Gastroesophageal sphincter (tissue), 4 donors: ENCODE results near the gene HS3ST1. TPM values are rescaled to one million over a fixed set of nuclear protein-coding genes. Genes with fewer than 3 reads are reported as not detected.

Source experiments
- ATAC-seq: fragments of 150-250 bp; one replicate; pipeline ENCODE4 v1.9.1; 2016; ENCODE audit warnings: mild to moderate bottlenecking, moderate library complexity
- H3K27ac ChIP-seq, 4 donors: fragments of 200-600 bp; sonication (generic) in 3 of 4; 1 replicate in 3 of 4; 2 replicates in 1 of 4; pipeline ENCODE4 v1.5.1; 2016 to 2019
- H3K27me3 ChIP-seq: fragments of 200-600 bp; sonication (generic); one replicate; pipeline ENCODE4 v1.5.1; 2019
- H3K36me3 ChIP-seq, 2 donors: fragments of 200-600 bp; sonication (generic); one replicate each; pipeline ENCODE4 v1.5.1; 2019; ENCODE audit warnings: control low read depth in 1 of 2
- H3K4me1 ChIP-seq, 3 donors: fragments of 200-600 bp; sonication (generic); 1 replicate in 2 of 3; 2 replicates in 1 of 3; pipeline ENCODE4 v1.5.1; 2016 to 2019; ENCODE audit warnings: control low read depth in 2 of 3
- H3K4me3 ChIP-seq, 2 donors: fragments of 200-600 bp; sonication (generic); one replicate each; pipeline ENCODE4 v1.5.1; 2019; ENCODE audit warnings: mild to moderate bottlenecking in 1 of 2, moderate library complexity in 1 of 2
- H3K9me3 ChIP-seq, 3 donors: fragments of 200-600 bp; sonication (generic); one replicate each; pipeline ENCODE4 v1.5.1; 2017 to 2019; ENCODE audit warnings: control low read depth in 2 of 3
- EP300 ChIP-seq: sonication (generic); formaldehyde crosslinking; IDR thresholded peaks from one replicate; pipeline ENCODE4 v1.6.1; 2017; ENCODE audit warnings: antibody characterized with exemption, mild to moderate bottlenecking
- POLR2A ChIP-seq, 2 donors: fragments of 450-650 bp; IDR thresholded peaks; one replicate each; pipeline ENCODE4 v1.6.1; 2017; ENCODE audit warnings: antibody characterized with exemption in 2 of 2, mild to moderate bottlenecking in 2 of 2, moderate library complexity in 1 of 2
- POLR2AphosphoS5 ChIP-seq: sonication (generic); formaldehyde crosslinking; IDR thresholded peaks from one replicate; pipeline ENCODE4 v1.6.1; 2017; ENCODE audit warnings: antibody characterized with exemption
- WGBS, 2 donors: methylation state at CpG; one replicate each; pipeline ENCODE4 v1.1.5; 2018; ENCODE audit warnings: low coverage in 1 of 2; 5-methylcytosine and 5-hydroxymethylcytosine counted together
- total RNA-seq, 4 donors: library from RNA; depleted of rRNA; stranded (reverse); fragments of >200 nt; gene quantifications; one replicate each; pipeline ENCODE4 v1.1.0, GENCODE V29; 2016
- TF ChIP-seq, protein P1 (sequence below), 4 experiments: fragments of 200-600 bp in 2 of 4; fragments of 450-650 bp in 2 of 4; sonication (generic) in 1 of 4; IDR thresholded peaks; one replicate each; pipeline ENCODE4 v1.5.1; 2017 to 2019; ENCODE audit warnings: antibody characterized with exemption in 4 of 4, mild to moderate bottlenecking in 2 of 4, moderate library complexity in 2 of 4

The HS3ST1 gene
- total RNA-seq, 4 donors from 2014 or later, result 0.66 to 2.0 (median 1.4) TPM

DNA sequence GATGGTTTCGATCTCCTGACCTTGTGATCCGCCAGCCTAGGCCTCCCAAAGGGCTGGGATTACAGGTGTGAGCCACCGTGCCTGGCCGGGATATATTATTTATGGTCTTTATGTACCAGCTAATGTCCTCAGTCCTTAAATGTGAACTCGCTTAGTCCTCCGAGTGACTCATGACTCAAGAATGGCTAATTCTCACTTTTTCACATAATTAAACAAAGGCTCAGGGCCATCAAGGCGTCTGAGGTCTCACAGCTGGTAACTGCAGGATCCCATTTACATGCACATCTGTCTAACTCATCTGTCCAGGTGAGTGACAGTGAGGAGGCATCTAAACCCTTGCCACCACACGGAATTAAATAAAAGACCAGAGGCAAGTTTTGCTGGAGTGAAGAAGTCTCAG, 73.5 kb downstream of the HS3ST1 start:
- no peaks in the 10 kb centered on the region for H3K9me3 ChIP-seq
- no peak for ATAC-seq
- 60% methylated on average over 2 to 7 of the region's 8 CpGs for WGBS, 2 donors
- no peaks in the 10 kb centered on the region for H3K4me1 ChIP-seq
- H3K27ac ChIP-seq, result no peak overlapping the region
- TF ChIP-seq POLR2AphosphoS5 (no peak), POLR2A (IDR thresholded peaks at IDR 0.05) (no peak), EP300 (no peak)
- TF ChIP-seq, protein P1, sequence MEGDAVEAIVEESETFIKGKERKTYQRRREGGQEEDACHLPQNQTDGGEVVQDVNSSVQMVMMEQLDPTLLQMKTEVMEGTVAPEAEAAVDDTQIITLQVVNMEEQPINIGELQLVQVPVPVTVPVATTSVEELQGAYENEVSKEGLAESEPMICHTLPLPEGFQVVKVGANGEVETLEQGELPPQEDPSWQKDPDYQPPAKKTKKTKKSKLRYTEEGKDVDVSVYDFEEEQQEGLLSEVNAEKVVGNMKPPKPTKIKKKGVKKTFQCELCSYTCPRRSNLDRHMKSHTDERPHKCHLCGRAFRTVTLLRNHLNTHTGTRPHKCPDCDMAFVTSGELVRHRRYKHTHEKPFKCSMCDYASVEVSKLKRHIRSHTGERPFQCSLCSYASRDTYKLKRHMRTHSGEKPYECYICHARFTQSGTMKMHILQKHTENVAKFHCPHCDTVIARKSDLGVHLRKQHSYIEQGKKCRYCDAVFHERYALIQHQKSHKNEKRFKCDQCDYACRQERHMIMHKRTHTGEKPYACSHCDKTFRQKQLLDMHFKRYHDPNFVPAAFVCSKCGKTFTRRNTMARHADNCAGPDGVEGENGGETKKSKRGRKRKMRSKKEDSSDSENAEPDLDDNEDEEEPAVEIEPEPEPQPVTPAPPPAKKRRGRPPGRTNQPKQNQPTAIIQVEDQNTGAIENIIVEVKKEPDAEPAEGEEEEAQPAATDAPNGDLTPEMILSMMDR (IDR thresholded peaks at IDR 0.05), result no peak
- no peak overlapping the region for H3K4me3 ChIP-seq
- H3K27me3 ChIP-seq, result no peaks in the 10 kb centered on the region
- H3K36me3 ChIP-seq, result no peaks in the 10 kb centered on the region

DNA sequence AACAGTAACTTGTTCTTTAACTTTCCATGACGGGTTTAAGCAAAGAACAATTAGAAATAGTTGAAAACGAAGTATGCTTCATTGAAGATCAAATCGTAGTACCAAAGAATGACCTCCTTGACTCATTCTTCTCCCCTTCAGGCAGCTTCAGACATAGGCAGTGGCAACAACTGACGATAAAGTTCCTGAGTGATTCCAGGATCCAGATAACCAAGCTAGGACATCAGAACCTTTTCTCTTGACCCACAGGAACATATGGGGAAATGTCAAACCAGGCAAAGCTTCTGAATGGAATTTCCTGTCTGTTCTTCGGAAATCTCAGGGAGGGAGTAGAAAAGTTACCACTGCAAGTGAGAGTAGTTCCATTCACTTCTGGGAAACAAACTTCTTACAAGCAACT, 74.2 kb downstream of the HS3ST1 start:
- Histone ChIP-seq H3K4me1 (no peaks in the 10 kb centered on the region), H3K9me3 (no peaks in the 10 kb centered on the region), H3K27ac (no peak overlapping the region), H3K4me3 (no peak overlapping the region), H3K27me3 (no peaks in the 10 kb centered on the region), H3K36me3 (no peaks in the 10 kb centered on the region)
- ATAC-seq, result no peak
- WGBS, 2 donors, result 84 to 87% methylated on average over 5 of the region's 5 CpGs
- TF ChIP-seq EP300 (no peak), POLR2A (IDR thresholded peaks at IDR 0.05) (no peak), POLR2AphosphoS5 (no peak)
- TF ChIP-seq, protein P1 (IDR thresholded peaks at IDR 0.05), result no peak

DNA sequence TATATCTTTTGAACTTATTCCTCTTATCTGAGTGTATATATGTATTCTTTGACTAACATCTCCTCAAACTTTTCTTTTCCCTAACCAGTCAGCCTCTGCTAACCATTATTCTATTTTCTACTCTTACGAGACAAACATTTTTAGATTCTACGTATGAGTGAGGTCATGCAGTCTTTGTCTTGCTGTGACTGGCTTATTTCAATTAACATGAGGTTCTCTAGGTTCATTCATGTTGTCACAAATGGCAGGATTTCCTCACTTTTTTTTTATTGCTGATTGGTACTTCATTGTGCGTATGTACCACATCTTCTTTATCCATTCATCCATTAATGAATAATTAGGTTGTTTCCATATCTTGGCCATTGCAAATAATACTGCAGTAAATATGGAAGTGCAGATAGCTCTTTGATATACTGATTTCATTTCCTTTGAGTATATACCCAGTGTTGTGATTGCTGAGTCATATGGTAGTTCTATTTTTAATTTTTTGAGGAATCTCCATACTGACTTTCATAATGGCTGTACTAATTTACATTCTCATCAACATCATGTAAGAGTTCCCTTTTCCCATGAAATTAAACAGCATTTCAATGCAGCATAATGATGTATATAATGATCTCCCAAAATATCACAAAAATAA, 80.1 kb downstream of the HS3ST1 start:
- WGBS, 2 donors, result 83% methylated on average over 3 of the region's 3 CpGs; no CpG with 5 or more reads in 1 of the 2 donors
- no peaks in the 10 kb centered on the region for H3K27me3 ChIP-seq
- no peaks in the 10 kb centered on the region for H3K36me3 ChIP-seq

DNA sequence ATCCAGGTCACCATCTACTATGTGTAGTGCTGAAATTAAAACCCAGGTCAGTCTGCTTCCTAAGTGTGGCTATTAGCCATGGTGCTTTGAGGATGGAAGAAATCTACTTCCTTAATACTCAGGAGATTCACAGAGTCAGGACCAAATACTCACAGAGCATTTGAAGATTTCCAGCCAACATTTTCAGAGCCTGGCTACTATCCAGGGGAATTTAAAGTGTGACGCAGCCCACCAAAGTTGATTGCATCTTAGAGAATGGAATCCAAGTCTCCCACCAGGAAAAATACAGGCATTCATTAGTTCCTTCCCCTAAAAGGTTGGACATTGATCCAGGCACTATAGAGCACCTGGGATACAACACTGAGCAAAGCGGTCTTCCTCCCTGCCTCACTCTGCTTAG, 83.8 kb downstream of the HS3ST1 start:
- no peak for TF ChIP-seq POLR2AphosphoS5
- TF ChIP-seq, protein P1 (IDR thresholded peaks at IDR 0.05), result no peak
- TF ChIP-seq POLR2A (IDR thresholded peaks at IDR 0.05), result no peak
- TF ChIP-seq EP300, result no peak
- 0 to 65% methylated on average over 1 to 2 of the region's 2 CpGs for WGBS, 2 donors
- H3K27ac ChIP-seq, result no peak overlapping the region
- peaks cover 8% of the 10 kb centered on the region for H3K27me3 ChIP-seq
- no peaks in the 10 kb centered on the region for H3K36me3 ChIP-seq
- H3K4me3 ChIP-seq, result no peak overlapping the region
- no peaks in the 10 kb centered on the region for H3K4me1 ChIP-seq
- ATAC-seq, result no peak
- no peaks in the 10 kb centered on the region for H3K9me3 ChIP-seq

More for the DNA sequence above, 80.1 kb downstream of the HS3ST1 start:
- Histone ChIP-seq H3K4me3 (no peak overlapping the region), H3K4me1 (no peaks in the 10 kb centered on the region), H3K27ac (no peak overlapping the region), H3K9me3 (no peaks in the 10 kb centered on the region)
- no peak for ATAC-seq
- TF ChIP-seq, protein P1 (IDR thresholded peaks at IDR 0.05), result no peak
- TF ChIP-seq POLR2AphosphoS5 (no peak), EP300 (no peak), POLR2A (IDR thresholded peaks at IDR 0.05) (no peak)

DNA sequence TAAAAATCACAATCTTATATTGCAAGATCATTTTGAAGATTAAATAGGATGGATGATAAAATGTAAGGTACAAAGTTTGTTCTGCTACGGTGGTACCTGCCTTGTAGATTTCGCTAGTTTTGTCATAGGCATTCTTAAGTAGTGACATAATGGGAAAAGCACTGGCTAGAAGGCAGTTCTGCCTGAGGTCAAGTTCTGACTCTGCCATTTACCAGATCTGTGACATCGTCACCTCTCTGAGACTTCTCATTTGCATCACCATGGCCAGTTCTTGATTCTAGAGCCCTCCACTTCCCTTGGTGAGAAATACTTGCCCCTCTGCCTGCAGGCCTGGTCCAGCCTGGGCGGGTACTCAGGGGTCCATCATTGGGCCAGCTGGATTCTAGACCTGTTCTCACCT, 85.2 kb downstream of the HS3ST1 start:
- no peak overlapping the region for H3K27ac ChIP-seq
- H3K36me3 ChIP-seq, result no peaks in the 10 kb centered on the region
- WGBS, 2 donors, result 77 to 87% methylated on average over 3 of the region's 4 CpGs
- ATAC-seq, result no peak
- peaks cover 8% of the 10 kb centered on the region for H3K27me3 ChIP-seq
- no peak overlapping the region for H3K4me3 ChIP-seq
- TF ChIP-seq, protein P1 (IDR thresholded peaks at IDR 0.05), result no peak
- no peak for TF ChIP-seq POLR2A (IDR thresholded peaks at IDR 0.05)
- TF ChIP-seq POLR2AphosphoS5, result no peak
- no peak for TF ChIP-seq EP300
- H3K9me3 ChIP-seq, result no peaks in the 10 kb centered on the region
- H3K4me1 ChIP-seq, result no peaks in the 10 kb centered on the region
